NT2/D1 (cell line): ENCODE measurements around the gene ZFYVE21.

Experiments
- DNase-seq: peaks from one replicate; pipeline ENCODE4 v3.0.0-alpha.2; 2011; ENCODE audit warnings: low read depth, low spot score
- H3K27me3 ChIP-seq: 2 replicates; pipeline ENCODE4 v1.6.0; 2011; ENCODE audit warnings: mild to moderate bottlenecking; ENCODE audit not compliant: insufficient read length, insufficient read depth
- H3K36me3 ChIP-seq: 2 replicates; pipeline ENCODE4 v1.6.1; 2011; ENCODE audit warnings: mild to moderate bottlenecking, low read length, mixed read lengths; ENCODE audit not compliant: insufficient read depth, insufficient read length
- H3K4me1 ChIP-seq: 2 replicates; pipeline ENCODE4 v1.5.1; 2011; ENCODE audit not compliant: insufficient read depth, insufficient read length
- H3K4me3 ChIP-seq: 2 replicates; pipeline ENCODE4 v1.5.1; 2011; ENCODE audit warnings: low read depth; ENCODE audit not compliant: insufficient read length
- H3K9ac ChIP-seq: 2 replicates; pipeline ENCODE4 v1.6.0; 2011; ENCODE audit warnings: low read depth; ENCODE audit not compliant: insufficient read length
- H3K9me3 ChIP-seq: 2 replicates; pipeline ENCODE4 v1.5.1; 2011; ENCODE audit warnings: mild to moderate bottlenecking, low read length; ENCODE audit not compliant: insufficient read depth
- SUZ12 ChIP-seq: IDR thresholded peaks from 2 replicates; pipeline ENCODE4 v1.6.1; 2011; ENCODE audit not compliant: insufficient read length, insufficient read depth; ENCODE audit errors: extremely low read depth
- YY1 ChIP-seq: IDR thresholded peaks from 2 replicates; pipeline ENCODE4 v1.6.1; 2011; ENCODE audit not compliant: insufficient read length, insufficient read depth
- ZNF274 ChIP-seq: IDR thresholded peaks from 2 replicates; pipeline ENCODE4 v1.6.1; 2011; ENCODE audit warnings: mild to moderate bottlenecking, low read depth, low read length

ZFYVE21 gene

GRCh38 chr14:103734081-103734888 lies 18.7 kb downstream of the ZFYVE21 start:
- H3K4me1 ChIP-seq: peaks cover 5% of the 10 kb centered on the region
- no peak overlapping the region for H3K4me3 ChIP-seq
- H3K9ac ChIP-seq: no peak overlapping the region
- no peaks in the 10 kb centered on the region for H3K27me3 ChIP-seq
- peaks cover 51% of the 10 kb centered on the region for H3K36me3 ChIP-seq
- no peak for DNase-seq
- TF ChIP-seq ZNF274 (no peak), YY1 (no peak), SUZ12 (no peak)
- no peaks in the 10 kb centered on the region for H3K9me3 ChIP-seq

DNA sequence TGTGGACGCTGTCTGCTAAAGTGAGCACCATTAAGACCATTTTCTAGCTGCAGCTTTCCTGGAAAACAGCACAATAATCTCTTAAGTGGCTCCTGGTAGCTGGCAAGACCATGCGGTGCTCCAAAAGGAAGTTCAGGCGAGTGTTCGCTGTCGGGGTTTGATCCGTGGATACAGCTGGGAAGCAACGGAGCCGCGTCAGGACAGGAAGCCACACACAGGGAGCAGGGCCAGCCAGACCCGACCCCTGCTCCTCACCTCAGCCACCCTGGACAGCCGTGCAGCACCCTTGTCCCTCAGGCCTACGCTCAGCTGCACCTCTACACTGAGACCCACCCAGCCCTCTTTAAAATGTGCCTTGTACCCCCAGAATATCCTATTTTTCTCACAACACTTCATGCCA lies 19.4 kb downstream of the ZFYVE21 start:
- no peak for DNase-seq
- peaks cover 49% of the 10 kb centered on the region for H3K36me3 ChIP-seq

GRCh38 chr14:103735439-103735814 lies 19.8 kb downstream of the ZFYVE21 start:
- Histone ChIP-seq H3K27me3 (no peaks in the 10 kb centered on the region), H3K9ac (no peak overlapping the region), H3K9me3 (no peaks in the 10 kb centered on the region; the same call in 1 of the 2 replicates), H3K36me3 (peaks cover 45% of the 10 kb centered on the region), H3K4me3 (no peak overlapping the region), H3K4me1 (peaks cover 5% of the 10 kb centered on the region)
- no peak for DNase-seq
- TF ChIP-seq ZNF274: no peak
- no peak for TF ChIP-seq SUZ12
- TF ChIP-seq YY1: no peak

More for the DNA sequence above, 19.4 kb downstream of the ZFYVE21 start:
- Histone ChIP-seq H3K4me1 (peaks cover 5% of the 10 kb centered on the region), H3K4me3 (no peak overlapping the region), H3K27me3 (no peaks in the 10 kb centered on the region), H3K9ac (no peak overlapping the region), H3K9me3 (no peaks in the 10 kb centered on the region)
- TF ChIP-seq ZNF274 (no peak), YY1 (no peak), SUZ12 (no peak)

DNA sequence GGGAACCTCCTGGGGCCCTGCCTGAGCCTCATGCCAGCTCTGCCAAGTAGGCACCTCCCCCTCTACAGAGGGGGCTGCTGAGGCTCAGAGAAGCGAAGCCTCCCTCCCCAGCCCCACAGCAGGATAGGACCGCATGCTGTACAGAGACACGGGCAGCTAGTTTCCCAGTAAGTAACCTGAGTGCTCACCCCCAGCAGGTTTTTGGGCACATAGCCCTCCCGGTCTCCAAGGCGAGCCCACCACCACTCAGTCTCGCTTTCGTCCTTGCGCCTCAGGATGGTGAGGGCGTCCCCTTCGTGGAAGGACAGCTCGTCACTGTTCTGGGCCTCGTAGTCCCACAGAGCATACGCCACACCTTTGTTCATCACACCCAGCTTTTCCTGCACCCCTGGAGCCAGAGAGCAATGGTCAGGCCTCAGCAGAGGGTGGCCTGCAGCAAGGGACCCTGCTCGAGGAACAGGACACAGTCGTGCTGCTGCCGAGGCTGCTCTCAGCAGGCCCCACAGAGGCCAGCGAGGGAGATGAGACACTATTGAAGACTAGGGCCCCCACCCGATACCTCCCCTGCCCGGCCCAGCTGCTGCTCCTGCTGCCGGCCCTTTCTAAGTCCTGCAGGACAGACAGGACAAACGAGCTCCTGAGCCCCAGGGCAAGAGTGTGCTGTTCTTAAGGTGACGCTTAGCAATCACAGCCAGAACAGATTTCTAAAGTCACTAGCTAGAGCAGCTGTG lies 20.4 kb downstream of the ZFYVE21 start:
- Histone ChIP-seq H3K9ac (no peak overlapping the region), H3K9me3 (no peaks in the 10 kb centered on the region; the same call in 1 of the 2 replicates), H3K4me3 (no peak overlapping the region), H3K36me3 (peaks cover 41% of the 10 kb centered on the region), H3K4me1 (peaks cover 5% of the 10 kb centered on the region), H3K27me3 (no peaks in the 10 kb centered on the region)
- DNase-seq: no peak
- no peak for TF ChIP-seq ZNF274
- TF ChIP-seq SUZ12: no peak
- no peak for TF ChIP-seq YY1

- TF ChIP-seq ZNF274 (no peak), YY1 (no peak), SUZ12 (no peak)
- no peaks in the 10 kb centered on the region for H3K27me3 ChIP-seq
- H3K9ac ChIP-seq: no peak overlapping the region
- peaks cover 8% of the 10 kb centered on the region for H3K4me1 ChIP-seq
- H3K9me3 ChIP-seq: no peaks in the 10 kb centered on the region; the same call in 1 of the 2 replicates
- H3K36me3 ChIP-seq: peaks cover 38% of the 10 kb centered on the region
- H3K4me3 ChIP-seq: no peak overlapping the region
- DNase-seq: no peak
Observed at GRCh38 chr14:103736546-103737431, 21.2 kb downstream of the ZFYVE21 start.

- no peaks in the 10 kb centered on the region; the same call in 1 of the 2 replicates for H3K9me3 ChIP-seq
- no peak overlapping the region for H3K4me3 ChIP-seq
- H3K27me3 ChIP-seq: no peaks in the 10 kb centered on the region
- H3K36me3 ChIP-seq: peaks cover 31% of the 10 kb centered on the region
- no peak for DNase-seq
- no peak for TF ChIP-seq YY1
- no peak for TF ChIP-seq ZNF274
- no peak for TF ChIP-seq SUZ12
- peaks cover 8% of the 10 kb centered on the region for H3K4me1 ChIP-seq
- no peak overlapping the region for H3K9ac ChIP-seq
Observed at GRCh38 chr14:103737432-103738045, 21.9 kb downstream of the ZFYVE21 start.
